Kidney glomerular epithelial cell (primary cell): ENCODE data around the gene HES5.
A peak's percentile ranks its signal among the peaks of the same experiment; 100 is the strongest.

Experiments used
- DNase-seq: peaks from one replicate; lab custom pipeline; 2025; lab: John Stamatoyannopoulos, UW

The HES5 gene

GRCh38 chr1:2546515-2547209 lies 16.6 kb upstream of the HES5 start:
- DNase-seq, result peak; percentile 61

DNA sequence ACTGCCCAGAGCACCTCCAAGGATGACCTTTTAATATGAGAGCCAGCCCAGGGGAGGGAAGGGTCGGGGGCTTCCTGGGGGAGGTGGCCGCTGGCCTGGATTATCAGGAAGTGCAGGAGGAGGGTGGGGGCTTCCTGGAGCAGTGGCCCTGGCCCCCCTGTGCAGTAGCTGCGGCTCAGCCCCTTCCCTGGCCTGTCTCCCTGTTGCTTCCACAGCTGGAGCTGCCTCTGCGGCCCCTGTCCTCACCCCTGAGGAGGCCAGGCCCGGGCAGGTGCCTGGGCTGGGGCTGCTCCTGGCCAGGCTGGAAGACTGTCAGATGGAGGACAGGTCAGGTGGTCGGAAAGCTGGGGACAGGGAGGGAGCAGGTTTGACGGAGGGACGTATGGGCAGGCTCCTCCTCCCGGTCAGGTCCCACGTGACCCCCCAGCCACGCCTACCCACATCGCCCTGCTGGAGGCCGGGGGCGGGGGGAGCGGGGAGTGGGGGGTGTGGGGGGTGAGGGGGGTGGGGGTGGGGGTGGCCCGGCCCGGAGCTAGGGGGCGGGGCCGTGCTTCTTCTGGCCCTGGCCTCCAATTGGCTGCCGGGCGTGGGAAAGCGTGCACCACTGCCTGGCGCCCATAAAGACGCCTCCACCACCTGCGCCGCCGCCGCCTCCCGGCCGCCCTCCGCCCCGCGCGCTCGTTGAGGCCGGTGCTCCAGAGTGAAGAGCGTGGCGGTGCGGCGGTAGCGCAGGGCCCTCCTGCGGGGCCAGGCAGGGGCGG lies 15.9 kb upstream of the HES5 start:
- peak; percentile 28 for DNase-seq

DNA sequence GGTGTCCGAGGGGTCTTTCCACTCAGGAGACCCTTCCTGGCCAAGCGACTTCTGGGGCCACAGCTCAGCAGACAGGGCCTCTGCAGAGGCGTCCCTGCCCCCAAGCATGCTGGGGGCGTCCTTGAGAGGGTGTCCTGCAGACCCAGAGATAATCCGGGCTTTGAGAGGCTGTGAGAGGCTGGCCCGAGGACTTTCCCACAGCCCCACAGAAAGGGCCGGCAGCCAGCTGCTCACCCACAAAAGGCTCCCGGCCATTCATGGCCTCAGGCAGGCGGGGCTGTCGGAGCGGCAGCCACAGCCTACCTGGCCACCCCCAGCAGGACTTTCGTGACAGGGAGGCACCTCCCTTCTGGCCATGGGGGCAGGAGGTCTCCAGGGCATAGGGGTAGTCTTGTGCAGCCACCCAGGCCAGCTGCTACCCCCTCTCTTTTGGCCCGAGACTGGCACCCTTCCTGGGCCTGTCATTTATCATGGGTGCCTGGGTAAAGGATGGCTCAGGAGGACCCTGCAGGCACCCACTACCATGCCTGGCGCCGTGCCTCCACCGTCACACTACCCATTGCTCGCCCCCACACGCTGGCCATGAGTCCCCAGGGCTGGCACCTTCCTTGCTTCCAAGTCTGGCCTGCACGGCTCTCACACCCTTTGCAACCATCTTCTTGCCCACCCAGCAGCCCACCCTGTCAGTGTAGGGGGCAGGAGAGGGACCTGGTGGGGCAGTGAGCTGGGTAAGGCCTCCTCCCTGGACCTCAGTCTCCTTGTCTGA lies 15.0 kb upstream of the HES5 start:
- DNase-seq, result no peak

GRCh38 chr1:2544093-2544874 lies 14.2 kb upstream of the HES5 start:
- DNase-seq, result no peak

DNA sequence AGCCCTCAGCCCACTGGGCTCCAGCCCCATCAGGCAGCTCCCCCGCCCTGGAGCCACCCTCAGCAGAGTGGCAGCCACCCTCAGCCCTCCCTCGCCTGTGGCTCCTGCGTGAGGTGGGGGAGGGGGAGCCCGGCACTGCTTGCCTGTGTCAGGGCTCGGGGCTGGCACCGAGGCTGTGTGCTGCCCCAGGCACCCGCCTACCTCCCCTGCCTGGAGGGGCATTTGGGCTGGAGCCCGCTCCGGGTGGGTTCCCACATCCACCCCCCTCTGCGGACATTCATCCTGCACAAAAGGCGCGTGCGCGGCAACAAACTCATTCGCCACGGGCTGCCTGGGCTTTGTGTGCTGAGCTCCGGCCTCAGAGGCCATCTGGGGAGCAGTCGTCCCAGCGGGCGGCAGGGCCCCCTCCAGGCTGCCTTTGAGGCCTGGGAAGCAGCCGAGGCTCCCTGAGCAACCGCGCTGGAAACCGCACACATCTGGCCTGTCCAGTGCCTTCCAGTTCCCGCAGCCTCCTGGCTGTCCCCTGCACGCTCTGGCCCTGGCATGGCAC lies 13.6 kb upstream of the HES5 start:
- no peak for DNase-seq

DNA sequence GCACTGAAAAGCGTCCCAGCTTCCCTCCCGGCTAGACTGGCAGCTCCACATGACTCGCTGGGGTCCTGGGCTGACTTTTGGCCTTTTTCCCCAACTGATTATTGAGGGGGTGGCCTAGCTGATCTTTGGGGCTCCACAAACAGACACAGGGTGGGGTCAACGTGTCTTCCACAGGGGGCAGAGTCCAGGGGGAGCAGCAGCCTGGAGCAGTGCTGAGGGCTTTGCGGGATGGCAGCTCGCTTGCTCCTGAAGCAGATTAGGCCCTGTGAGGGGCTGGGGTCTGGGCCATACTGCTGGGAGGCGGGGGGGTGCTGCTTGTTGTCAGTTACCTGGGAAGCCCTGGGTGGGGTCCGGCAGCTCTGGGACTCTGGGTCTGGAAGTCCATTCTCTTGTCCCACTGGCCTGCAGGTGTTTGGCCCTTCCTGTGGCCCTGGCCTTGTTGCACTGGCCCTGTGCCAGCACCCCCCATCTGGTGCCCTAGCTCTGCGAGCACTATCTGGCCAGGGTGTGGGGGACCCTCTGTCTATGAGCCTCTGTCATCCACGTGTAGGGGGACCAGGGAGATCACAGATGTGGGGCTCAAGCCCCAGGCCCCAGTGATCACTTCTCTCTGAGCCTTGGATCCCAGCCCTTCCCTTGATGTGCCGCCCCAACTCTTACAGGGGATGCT lies 12.3 kb upstream of the HES5 start:
- DNase-seq, result no peak

GRCh38 chr1:2541619-2542245 lies 11.7 kb upstream of the HES5 start:
- no peak for DNase-seq

GRCh38 chr1:2540816-2541492 lies 10.9 kb upstream of the HES5 start:
- DNase-seq, result no peak

DNA sequence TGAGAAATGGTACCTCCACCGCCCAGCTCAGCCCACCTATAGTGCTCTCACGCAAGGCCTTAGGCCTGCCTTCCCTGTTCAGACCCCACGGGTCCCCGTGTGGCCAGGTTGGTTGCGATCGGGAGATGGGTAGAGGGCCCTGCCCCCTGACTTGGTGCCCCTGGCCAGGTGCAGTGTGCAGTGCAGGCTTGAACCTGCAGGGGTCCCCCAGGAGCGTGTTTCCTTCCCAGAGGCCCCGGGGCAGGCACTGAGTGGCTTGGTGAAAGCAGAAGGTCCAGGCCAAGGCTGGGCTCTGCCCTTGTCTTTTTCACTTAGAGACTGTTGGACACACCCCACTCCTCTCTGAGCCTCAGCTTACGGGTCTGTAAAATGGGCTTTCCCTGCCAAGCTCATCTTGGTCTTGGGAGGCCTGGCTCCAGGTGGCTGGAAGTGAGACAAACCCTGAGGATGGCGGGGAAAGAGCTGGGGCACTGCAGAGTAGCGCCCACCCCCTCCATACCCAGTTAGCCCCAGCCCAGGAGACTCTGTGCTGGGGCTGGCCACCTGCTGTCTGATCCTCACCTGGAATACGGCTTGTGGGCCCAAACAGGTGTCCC lies 9.3 kb upstream of the HES5 start:
- no peak for DNase-seq

DNA sequence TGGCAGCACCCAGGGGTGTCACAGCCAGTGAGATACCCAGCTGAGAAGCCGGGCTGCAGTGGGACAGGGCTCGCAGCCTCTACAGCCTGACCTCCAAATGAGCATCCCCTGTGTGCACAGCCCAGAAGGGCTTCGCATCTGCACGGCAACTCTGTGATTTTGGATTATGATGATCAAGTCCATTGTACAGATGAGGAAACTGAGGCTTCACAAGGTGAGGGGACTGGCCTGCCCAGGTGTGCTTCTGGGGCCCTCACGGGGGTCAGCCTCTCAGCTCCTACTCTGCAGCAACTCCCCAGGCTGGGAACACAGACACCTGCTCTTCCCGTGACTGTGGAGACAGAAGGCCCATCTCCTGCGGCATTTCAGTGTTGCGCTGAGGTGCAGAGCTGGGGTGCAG lies 8.8 kb upstream of the HES5 start:
- DNase-seq, result no peak

GRCh38 chr1:2538376-2538775 lies 8.3 kb upstream of the HES5 start:
- no peak for DNase-seq

DNA sequence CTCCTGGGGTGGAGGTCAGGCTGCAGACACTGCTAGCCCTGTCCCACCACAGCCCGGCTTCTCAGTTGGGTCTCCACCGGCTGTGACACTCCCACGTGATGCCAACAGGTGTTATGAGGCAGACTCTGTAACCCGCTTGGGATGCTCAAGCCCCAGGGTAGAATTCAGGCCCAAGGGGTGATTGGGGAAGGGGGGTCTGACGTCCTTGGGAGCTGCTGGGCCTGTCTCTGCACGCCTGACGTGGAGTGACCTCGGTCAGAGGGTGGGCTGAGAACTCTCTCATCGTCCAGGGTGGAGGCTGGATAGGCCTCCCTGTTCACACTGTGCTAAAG lies 7.7 kb upstream of the HES5 start:
- no peak for DNase-seq

- no peak for DNase-seq
Measured at GRCh38 chr1:2535981-2536380, 5.9 kb upstream of the HES5 start.

DNA sequence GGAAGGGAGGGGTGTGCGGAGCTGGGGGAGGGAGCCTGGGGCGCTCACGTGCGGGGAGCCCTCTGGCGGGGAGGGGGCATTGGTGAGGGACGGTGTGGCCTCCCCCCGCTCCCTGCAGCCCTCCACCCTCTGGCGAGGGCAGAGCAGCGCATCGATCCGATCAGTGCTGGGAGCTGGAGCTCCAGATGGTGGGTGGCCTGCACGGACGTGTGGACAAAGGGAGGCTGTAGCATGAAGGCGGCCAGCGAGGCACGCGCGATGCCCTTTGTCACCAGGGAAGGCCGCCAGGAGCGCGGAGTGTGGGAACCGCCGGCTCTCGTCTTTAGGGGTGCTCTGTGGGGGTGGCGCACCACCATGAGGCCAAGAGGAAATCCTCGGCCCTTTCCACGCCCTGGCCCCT lies 5.4 kb upstream of the HES5 start:
- no peak for DNase-seq

GRCh38 chr1:2534687-2535441 lies 4.8 kb upstream of the HES5 start:
- DNase-seq, result peak; percentile 66

GRCh38 chr1:2534315-2534686 lies 4.2 kb upstream of the HES5 start:
- DNase-seq, result no peak

GRCh38 chr1:2533365-2533764 lies 3.3 kb upstream of the HES5 start:
- DNase-seq, result no peak

GRCh38 chr1:2532485-2533160 lies 2.6 kb upstream of the HES5 start:
- DNase-seq, result no peak
